Stimulated activated CD8-positive, alpha-beta memory T cell treated with anti-CD3 and anti-CD28 coated beads, Interleukin-7, amount 100 ng/mL, for 48 hours (primary cell): Measurements from ENCODE around the gene GJA5.

Experiments
- DNase-seq, 2 donors: peaks; one replicate each; pipeline ENCODE4 v3.0.0-alpha.2; 2020; ENCODE audit warnings: low read depth in 1 of 2; ENCODE audit errors: extremely low read depth in 1 of 2

The GJA5 gene

DNA sequence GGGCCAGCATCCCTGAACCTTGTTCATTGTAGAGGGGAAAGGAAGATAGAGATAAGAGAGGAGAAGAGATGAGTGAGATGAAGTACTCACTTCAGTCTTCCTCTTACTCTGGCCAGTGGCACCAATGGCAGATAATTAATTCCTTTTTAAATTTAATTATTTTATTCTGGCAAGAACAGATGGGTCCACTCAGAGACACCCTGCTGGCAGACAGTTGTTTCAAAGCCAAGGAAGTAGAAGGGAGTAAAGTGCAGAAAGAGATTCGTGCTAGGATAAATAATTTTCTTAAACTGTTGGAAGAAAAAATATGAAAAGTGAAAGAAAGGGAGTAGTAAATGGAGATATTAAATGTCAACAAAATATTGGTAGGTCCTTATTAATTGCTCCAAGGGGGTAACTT lies 7.7 kb upstream of the GJA5 start:
- DNase-seq, result no peak

DNA sequence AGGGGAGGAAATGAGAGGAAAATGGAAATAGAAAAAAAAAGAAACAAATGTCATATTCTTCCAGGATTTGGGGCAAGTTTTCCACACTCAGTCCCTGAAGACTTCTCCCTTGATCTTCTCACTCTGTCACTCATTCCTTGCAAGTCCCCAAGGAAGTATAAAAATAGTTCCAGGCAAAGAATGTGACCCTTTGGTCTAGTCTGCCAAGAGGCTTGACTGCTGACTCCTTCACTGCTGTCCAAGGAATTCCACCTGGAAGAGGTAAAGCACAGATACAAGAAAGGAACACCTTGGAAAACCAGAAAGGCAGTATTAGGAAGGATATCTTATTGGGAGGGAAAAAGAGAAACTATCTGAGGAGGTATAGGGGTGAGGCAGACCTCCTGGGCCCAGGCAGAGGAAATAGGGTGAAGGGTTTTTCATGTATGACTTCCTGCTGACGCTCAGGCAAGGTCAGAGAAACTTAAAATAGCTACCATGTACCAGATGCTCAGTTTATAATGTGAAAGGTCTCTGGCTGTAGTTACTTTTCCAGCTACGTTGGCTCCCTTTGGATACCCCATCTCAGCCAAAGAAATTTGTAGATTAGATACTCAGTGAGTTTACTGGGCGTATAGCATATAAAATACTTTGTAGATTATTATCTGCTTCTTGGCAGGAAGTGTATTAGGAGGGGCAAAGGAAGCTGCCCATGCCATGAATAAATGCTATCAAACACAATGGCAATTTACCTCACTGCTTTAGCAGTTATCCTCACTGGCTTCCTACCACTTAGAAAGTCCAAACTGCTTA lies 2.0 kb upstream of the GJA5 start:
- DNase-seq, result no peak

DNA sequence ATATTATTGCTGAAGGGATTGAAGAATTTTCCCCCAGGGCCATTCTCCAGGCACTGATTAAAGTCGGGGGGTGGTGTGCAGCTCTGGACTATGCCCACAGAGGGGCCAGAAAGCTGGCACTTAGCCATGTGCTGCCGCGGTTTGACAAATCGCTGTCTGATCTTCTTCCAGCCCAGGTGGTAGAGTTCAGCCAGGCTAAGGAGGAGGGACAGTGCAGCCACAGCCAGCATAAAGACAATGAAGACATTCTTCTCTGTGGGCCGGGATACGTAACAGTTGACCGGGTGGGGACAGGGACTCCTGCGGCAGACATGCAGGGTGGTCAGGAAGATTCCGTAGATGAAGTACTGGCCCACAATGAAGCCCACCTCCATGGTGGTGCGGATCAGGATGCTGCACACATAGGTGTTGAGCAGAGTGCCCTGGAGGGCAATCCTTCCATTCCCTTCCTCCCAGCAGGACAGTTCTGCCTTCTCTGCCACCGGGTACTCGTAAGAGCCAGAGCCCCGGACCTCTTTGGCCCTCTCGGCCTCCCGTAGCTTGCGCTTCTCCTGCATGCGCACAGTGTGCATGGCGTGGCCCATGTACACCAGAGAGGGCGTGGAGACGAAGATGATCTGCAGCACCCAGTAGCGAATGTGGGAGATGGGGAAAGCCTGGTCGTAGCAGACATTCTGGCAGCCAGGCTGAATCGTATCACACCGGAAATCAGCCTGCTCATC lies 1.9 kb downstream of the GJA5 start:
- DNase-seq, result no peak

DNA sequence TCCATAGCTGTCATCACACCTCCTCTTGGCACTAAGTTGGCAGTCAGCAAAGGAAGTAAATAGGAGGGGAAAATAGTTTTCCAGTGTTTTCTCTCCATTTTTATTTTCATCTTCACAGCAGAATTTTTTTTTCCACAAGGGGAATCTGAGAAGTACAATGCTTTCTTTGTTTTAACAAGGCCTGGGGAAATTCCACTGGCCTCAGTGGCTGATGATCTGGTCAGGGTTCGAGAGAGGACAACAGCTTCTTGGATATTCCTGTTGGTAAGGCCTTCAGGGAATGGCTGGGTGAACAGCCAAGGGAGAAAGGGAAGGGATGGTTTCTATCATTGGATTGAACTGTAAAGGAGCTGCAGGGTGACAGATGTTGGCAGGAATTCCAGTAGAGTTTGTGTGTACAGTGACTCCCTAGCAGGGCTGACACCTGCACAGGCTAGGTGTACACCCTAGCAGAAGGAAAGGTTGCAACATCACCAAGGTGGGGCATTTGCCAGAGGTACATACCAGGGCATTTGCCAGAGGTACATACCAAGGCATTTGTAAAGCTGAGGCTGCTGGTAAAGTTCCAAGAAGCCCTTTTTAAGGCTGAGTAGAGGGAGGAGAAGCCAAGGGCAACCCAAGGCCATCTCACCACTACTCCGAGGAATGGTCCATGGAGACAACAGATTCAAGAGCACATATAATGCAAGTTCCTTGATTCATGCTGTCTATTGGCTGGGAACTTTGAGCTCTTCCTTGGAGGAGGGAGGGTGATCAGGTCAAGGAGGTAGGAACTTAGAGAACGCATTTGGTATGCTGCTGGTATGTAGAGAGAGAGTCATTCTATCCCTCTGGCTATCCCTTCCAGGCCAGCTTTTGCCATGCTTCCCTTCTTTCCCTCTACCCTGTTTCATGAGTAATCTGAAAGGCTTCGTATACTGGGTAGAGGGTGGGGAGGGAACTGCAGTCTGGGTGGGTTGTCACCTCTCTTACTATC lies 3.1 kb downstream of the GJA5 start:
- no peak for DNase-seq

DNA sequence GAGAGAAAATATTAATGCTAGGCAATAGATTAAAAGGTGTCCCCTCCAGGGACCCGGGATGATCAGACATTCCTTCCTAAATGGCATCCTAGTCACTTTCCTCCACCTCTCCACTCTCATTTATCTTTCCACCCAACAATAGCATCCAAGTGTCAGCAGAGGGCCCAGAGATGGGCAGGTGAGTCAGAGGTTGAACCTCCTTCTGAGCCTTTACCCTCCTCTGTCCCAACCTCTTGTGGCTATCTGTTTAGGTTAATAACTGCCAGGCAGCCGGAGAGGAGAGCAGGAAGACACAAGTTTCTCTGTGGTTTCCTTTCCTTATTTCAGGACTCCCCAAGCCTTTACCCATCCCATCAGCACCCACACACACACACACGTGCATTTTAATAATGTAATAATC lies 4.1 kb downstream of the GJA5 start:
- DNase-seq, result no peak

DNA sequence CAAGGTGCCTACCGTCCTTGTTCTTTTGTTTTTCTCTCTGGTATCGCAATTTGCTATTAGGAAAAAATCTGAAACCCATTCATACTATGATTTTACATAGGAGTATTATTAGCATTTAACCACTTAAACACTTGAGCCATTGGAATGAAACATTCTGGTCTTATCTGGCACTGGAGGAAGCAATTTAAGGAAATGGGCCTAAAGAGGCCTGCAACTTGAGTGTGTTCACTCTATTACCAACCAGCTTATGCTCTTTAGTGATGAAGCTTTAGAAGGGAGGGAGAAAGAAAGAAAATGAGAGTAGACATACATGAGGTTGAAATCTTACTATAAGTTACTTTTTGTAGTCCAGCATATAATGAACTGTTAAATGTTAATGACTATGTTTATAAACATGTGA lies 5.7 kb downstream of the GJA5 start:
- no peak for DNase-seq

DNA sequence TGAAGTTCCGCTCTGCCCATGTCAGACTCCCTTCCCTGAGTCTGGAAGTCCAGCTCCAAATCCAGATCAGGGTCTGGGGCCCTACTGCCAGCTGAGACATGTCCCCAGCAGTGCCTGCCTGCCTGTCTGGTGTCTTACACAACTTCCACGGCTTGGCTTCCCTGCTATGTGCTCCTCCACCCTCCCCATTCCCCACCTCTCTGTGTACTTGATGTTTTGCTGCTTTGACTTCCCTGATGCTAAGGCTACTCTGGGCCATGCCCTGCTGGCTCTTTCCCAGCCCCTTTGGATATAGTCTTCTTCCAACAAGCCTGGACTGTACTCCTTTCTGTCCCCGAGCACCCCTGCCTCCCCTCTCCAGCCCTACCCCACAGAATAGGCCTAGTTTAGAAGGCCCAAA lies 7.3 kb downstream of the GJA5 start:
- DNase-seq, result no peak

DNA sequence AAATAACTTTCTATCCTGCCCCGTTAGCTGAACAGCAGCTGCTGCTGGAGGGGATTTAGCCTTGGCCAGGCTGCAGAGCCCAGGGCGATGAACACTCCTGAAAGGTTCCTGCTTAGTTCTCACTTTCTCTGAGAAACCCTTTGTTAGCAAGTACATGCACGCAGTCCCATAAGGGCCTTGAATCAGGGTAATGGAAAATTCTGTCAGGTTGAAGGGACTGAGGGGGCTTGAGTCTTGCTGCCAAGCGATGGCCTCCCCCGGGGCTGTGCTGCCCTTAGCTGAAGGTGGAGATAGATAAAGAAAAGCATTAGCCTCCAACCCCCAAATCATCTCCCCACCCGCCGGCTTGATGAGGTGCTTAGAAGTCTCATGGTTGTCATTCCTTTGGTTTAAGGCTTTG lies 7.9 kb downstream of the GJA5 start:
- no peak for DNase-seq

DNA sequence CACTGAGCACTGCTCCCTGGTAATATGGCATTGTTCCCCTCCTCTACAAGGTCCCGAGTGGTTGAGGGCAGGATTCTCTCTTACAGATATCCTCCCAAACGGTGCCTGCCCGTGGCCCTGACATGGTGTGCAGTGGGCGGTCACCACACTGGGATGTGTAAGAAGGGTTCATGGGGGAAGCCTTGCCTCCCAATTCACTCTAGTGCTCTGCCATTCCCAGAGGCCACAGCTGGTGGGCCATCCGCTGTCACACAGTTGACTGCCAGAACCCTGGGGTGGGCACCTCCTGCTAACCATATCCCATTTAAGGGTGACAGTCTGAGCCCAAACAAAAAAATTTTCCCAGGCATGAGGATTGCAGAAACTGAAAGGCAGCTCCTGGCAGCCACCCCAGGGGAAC lies 9.1 kb downstream of the GJA5 start:
- DNase-seq, result no peak

DNA sequence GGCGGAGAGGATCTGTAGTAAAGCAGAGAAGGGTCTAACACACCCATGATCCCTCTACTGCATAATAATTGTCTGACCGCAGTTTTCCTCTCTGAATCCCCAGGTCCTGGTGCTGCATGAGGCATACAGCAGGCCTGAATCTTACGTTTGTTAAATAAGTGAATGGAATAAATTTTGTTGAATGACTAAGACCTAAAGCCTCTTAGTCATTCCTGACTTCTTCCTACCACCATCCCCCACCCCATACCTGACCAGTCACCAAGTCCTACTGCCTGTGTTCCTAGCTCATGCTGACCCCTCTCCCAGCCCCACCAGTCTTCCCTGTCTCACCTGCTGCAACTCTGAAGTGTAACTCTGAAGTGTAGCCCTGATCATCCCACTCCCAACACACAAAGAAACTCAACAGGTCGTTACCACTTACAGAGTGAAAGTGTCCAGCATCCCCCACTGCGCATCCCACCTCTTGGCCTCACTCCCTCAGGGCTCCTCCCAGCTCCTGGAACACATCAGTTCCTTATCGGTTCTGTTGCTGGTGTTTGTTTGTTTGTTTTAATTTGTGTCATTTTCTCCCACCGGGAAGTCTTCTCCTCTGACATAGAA lies 9.7 kb downstream of the GJA5 start:
- DNase-seq, result no peak

DNA sequence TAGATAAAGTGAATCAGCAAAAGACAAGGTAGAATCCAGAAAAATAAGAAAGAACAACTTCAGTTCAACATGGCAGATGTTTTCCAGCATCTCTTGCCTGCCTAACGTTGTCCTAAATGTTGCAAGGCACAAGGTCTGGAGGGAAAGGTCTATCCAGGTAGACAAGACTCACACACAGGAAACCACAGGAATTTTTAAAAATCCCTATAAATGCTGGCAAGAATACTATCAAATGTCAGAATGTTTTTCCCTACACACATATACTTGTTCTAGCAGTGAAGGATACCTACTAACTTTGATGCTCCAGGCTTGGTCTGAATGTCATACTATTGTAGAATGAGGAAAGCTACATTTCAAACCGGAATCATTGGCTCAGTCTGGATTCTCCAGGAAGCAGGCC lies 10.6 kb downstream of the GJA5 start:
- no peak for DNase-seq

DNA sequence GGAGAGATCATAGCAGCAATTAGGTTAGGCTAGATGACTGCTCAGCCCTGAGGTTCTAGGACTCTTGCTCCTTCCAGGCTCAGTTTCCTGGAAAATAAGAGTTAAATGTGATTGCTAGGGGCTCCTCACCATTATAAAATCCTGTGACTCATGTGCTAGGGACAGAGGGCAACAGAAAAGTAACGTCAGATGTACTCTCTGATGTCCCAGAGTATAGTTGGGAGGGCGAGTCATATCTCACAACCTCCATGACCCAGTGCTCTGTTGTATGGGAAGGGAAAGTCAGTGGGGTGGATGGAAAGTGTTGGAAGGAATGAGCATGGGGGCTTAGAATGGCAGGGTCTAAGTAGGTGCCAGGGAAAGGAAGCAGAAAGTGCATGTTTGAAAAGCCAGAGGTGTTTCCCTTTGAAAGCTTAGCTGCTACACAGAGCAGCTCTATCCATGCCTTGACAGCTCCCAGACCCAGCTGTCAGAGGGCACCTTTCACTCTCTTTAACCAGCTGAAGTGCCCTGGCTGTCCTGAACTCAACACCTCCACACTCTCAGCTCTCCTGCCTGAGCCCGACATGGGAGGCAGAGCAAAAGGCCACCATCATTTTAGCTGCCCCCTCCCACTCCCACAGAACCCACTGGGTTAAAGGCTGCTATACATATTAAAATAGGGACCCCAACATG lies 11.6 kb downstream of the GJA5 start:
- DNase-seq, result no peak

DNA sequence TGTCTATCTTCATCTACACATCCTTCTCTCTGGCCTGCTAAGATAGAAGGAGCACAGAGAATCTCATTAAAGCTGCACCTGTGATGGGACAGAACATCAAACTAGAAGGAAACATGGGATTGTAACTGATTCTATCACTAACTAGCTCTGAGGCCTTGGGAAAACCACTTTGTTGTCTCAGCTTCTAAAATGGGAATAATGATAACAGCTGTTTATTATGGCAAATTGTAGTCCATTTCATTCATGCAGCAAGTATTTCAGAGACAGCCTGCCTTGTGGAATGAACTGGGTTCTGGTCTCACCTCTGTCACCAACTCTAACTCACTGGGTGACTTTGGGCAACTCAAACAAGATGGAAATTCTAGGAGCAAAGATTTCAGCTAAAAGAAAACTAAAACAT lies 12.4 kb downstream of the GJA5 start:
- no peak for DNase-seq

DNA sequence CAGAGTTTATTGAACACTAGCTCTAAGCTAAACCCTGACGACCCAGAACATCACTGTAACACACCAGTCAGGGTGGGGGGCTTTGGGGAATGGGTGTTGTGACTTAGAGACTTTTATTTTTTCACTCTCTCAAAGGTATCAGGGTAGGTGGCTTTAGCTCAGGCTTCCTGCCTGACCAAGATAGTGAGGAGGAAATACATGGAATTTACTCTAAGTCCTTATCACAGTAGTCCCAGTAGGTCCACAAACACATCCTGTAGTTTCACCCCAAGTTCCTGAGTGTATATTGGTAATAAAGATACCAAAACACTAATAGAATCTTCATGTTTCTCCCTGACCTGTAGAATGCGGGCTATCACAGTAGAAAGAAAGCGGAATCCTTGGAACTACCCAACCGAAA lies 15.1 kb downstream of the GJA5 start:
- DNase-seq, result no peak

DNA sequence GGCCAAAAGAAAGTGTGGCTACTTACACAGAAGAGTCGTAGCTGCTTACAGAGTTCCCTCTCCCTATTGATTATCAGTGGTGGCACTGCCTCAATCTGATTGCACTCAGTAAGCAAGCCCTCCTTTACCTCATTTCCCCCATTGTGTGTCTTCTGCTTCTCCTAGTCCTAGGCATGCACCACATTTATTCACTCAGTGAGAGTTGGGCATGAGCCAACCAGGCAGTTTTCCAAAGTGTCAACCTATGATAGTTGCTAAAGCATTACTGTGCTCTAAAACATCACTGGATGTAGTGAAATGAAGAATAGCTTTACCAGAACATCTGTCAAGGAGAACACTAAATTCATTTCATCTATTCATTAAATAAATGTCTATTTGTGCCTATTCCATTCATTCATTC lies 19.3 kb downstream of the GJA5 start:
- DNase-seq, result no peak

DNA sequence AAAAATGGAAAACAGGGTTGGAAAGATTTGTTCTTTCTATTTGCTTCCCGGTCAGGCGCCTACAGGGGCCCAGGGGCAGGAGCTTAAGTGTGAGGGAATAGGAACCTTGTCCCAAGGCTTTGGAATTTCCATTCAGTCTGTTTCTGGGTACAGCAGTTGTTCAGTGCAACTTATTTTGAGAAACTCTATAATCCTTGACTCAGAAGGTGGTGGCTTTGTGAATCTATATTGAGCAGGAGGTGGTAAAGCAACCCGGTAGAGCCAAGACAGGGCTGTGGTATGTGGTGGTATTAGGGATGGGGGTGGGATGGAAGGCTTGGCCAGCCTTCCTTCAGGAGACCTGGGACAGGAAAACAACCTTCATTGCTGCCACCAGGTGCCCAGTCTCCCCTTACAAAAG lies 20.0 kb downstream of the GJA5 start:
- no peak for DNase-seq

DNA sequence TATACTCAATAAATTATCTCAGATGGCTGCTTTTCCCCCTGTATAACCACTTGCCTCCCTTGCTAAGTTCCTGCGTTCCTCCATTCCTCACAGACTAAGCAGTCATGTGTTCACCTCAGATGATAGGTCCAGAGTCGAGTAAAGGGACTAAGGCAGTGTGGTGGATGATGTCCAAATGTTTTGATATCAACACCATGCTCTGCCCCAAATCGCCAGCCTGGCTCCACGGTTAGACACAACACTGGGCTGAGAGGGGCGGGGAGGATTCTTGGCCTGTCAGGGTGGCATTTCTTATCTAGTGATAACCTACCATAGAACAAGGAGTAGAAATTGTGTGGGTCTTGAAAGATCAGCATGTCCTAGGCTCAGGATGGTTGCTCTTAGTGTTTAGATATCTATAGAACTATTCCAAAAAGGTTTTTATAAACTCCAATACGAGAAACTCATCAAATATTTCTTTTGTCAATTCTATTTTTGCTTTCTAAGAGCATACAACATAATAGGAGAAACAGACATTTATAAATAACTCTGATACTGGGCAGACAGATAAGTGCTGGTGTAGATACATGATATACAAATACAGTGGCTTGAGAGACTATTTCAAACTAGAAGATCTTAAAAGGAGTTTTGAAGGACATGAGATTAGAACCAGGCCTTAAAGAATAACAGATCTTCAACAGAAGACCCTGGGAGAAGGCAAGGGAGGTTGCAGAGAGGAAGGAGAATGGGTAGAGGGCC lies 21.5 kb downstream of the GJA5 start:
- DNase-seq, result no peak

DNA sequence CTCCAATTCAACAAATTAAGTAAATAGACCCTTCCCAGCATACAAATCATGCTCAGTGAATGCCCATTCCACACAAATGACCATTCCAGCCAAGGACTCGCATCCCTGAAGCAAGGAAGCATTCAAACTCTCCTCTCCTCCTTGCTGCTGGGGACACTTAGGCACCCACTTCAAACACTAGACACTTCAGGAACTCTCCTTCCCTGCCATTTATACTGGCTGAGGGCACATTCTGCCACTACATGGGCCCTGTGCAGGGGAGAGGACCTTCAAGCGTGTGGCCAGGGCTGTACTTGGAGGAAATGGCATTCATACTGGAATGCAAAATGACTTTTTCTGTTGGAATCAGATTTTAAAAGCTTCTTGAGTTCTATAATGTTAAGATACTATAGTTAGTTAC lies 22.3 kb downstream of the GJA5 start:
- no peak for DNase-seq

DNA sequence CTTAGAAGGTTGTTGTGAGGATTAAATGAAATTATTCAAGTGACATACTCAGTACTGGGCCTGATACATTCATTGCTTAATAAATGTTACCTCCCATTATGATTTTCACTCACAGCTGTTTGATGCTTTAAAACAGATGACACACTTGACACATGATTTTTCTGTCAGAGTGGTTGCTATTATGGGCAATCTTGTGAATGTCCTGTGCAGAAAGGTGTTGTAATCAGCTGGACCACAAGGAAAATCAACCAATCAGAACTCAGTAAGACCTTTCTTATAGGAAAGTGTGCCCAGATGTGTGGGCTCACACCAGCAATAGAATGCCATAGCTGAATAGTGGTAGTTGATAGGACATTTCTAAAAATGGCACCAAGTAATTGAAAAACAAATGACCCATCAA lies 23.5 kb downstream of the GJA5 start:
- no peak for DNase-seq

DNA sequence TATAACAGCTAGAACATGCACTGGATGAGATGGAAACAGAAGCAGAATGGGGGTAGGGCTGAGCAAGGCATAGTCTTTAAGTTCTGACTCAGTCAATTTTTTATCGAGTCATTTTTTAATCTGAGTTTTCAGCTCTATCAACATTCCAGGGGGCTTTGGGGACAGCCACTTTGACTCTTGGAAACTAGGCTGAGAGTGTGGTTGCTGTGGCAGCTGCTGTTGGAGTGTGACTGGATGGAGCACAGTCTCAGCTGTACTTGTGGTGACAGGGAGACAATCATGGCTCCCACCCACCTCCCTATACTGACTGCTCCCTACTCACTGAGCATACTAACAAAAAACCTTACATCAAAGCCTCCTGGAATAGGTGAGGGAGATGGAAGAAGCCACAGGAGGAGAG lies 25.0 kb downstream of the GJA5 start:
- no peak for DNase-seq
